Subcutaneous adipose tissue (tissue), 4 donors: ENCODE data around the gene MMP15. TPM values are rescaled to one million over a fixed set of nuclear protein-coding genes. Genes with fewer than 3 reads are reported as not detected.

Experiments
- total RNA-seq, 4 donors: library from RNA; depleted of rRNA; stranded (reverse); fragments of >200 nt; gene quantifications; one replicate each; pipeline ENCODE4 v1.1.0, GENCODE V29; 2016
- TF ChIP-seq, protein P1 (sequence below): fragments of 450-650 bp; IDR thresholded peaks from one replicate; pipeline ENCODE4 v1.5.1; 2016; ENCODE audit warnings: low read depth, mild to moderate bottlenecking, control low read depth, antibody characterized with exemption, moderate library complexity

The MMP15 gene
- total RNA-seq, 4 donors from 2014 or later = 2.0 to 26.6 (median 3.4) TPM

DNA sequence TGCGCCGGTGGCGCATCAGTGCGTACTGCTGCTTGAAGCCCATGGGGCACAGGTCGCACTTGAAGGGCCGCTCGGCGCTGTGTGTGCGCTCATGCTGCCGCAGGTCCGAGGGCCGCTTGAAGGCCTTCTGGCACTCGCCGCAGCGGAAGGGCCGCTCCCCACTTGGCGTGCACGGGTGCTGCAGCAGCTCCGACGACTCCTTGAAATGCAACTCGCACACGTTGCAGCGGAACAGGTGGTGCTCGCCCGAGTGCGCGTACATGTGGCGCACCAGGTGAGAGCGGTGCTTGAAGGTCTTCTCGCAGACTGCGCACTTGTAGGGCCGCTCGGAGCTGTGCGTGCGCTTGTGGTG is 28.4 kb upstream of the MMP15 start:
- TF ChIP-seq, protein P1, sequence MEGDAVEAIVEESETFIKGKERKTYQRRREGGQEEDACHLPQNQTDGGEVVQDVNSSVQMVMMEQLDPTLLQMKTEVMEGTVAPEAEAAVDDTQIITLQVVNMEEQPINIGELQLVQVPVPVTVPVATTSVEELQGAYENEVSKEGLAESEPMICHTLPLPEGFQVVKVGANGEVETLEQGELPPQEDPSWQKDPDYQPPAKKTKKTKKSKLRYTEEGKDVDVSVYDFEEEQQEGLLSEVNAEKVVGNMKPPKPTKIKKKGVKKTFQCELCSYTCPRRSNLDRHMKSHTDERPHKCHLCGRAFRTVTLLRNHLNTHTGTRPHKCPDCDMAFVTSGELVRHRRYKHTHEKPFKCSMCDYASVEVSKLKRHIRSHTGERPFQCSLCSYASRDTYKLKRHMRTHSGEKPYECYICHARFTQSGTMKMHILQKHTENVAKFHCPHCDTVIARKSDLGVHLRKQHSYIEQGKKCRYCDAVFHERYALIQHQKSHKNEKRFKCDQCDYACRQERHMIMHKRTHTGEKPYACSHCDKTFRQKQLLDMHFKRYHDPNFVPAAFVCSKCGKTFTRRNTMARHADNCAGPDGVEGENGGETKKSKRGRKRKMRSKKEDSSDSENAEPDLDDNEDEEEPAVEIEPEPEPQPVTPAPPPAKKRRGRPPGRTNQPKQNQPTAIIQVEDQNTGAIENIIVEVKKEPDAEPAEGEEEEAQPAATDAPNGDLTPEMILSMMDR = no peak

DNA sequence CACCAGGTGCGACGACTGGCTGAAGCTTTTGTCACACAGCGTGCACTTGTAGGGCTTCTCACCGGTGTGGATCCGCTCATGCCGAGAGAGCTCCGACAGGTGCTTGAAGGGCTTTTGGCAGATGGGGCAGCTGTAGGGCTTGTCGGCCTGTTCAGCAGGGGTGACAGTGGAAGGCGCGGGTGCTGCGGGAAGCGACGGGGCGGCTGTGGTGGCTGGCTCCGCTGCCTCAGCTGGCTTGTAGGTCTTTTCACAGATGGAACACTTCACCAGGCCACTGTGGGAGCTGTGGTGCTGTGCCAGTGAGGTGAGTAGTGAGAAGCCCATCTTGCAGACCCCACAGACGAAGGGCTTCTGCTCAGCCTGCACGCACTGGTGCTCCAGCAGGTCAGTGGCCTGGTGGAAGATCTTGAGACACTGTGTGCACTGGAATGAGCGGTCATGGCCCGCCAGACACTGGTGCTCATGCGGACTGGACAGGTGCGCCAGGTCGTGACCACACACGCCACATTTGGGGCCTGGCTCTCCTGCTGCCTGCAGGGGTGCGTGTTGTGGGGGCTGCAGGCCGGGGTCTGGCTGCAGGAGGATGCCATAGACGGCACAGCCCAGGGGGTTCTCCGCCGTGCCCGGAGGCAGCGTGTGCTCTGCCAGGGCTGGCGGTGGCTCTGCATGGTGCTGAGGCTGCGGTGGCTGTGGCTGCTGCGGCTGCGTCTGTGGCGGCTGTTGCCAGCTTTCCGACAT is 27.9 kb upstream of the MMP15 start:
- TF ChIP-seq, protein P1 = no peak

DNA sequence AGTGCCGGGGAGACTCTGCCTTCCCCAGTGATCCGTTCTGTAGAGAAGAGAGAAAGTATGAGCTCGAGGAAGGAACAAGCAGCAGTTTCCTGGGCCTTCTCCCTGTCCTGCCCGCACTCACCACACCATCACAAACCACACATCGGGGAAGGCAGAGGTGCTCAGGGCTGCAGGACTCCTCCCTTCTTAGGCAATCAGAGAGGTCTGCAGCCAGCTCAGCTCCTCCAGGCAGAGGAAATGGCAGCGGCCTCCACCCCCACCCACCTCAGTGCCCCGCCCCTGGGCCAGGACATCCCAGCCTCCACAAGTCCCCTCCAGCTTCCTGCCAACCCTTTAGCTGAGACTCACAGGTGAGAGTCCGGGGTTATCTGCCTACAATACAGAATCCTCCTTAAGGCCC is 27.1 kb upstream of the MMP15 start:
- TF ChIP-seq, protein P1 = no peak

DNA sequence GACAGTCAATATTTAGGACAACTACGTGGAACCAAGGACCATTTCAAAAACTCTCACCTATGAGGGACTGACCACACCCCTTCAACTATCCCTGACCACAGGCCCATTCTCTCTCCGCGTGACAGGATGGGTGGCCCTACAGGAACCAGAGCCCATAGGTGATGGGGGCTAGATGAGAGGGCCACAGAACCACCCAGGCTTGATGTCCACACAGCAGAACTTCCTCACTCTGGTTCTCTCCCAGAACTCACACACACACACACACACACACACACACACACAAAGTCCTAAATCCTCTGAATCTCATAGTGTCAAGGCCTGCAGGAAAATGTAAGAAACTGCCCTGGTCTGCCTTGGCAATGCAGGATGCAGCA is 26.6 kb upstream of the MMP15 start:
- TF ChIP-seq, protein P1 = no peak

DNA sequence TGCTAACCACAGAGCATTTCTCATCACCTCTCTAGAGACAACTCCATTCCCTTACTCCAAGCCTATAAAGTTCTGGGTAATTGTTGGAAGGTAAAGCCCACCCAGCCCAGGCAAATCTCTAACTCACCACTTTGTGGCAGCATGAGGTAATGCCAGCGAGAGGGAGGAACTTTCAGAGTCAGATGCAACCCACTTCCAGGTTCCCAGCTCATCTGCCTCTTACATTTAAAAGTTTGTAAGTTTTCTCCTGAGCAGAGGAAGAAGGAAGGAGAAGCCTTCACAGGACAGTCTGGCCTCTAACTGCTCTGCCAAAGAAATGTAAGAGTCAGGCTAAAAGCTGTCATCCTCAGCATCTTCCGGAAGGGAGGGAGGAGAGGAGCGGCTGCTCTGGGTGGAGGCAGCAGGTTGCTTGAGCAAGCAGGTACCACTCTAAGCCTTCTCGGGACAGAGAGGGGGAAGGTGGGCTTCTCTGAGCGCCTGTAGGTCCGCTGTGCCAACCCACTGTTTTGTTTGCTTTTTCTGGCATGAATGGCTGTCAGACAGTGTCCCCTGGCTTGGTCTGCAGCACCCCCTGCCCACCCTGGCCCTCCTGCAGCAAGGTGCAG is 26.1 kb upstream of the MMP15 start:
- TF ChIP-seq, protein P1 = no peak

DNA sequence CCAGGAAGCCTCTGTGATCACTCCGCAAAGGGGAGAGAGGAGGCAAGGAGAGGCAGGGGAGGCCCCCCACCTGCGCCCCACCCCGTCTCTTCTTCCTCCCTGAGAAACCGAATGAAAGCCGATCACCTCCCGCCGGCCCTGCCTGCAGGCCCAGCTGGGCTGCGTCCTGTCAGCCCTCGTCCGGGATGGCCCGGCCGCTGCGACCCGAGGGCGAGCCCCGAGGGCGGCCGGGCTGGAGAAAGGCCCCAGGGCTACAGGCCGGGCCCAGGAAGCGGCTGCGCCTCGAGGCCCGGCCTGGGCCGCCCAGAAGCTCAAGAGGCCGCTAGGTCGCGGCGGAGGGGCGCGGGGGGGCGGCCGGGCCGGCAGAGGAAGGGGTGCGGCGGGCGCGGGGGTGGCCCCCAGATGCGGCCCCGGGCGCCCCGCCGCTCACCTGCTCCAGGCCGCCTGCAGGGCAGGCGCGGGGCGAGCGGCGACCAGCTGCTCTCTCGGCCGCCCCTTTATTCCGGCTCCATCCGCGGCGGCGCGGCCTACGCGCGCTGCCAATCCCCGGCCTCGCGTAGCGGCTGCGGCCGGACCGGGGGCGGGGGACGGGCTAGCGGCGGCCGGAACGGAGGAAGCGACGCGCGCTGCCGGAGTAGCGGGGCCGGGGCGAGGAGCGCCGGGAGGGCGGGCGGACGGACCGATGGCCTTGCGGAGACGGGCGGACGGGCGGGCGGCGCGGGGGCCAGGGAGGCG is 25.4 kb upstream of the MMP15 start, which contains the start of gene ZNF319:
Gene ZNF319 (minus strand): TSS at position 702 of the 735 bp plus-strand sequence. CDS start 2,407 bp downstream, outside the sequence.
- TF ChIP-seq, protein P1 = no peak
